MM.1S (cell line): ENCODE results near the gene MTHFD1.

Source experiments
- DNase-seq: peaks from one replicate; pipeline ENCODE4 v3.0.0-alpha.2; 2015
- H2AFZ ChIP-seq: fragments of 300-600 bp; sonication (generic); 2 replicates; pipeline ENCODE4 v1.6.0; 2016; ENCODE audit warnings: antibody characterized with exemption, low read length
- H3F3A ChIP-seq: fragments of 300-600 bp; sonication (generic); 2 replicates; pipeline ENCODE4 v1.6.1; 2016; ENCODE audit warnings: mild to moderate bottlenecking, antibody characterized with exemption, low read length, moderate library complexity, mixed read lengths; ENCODE audit not compliant: insufficient read depth
- H3K27ac ChIP-seq: fragments of 300-600 bp; sonication (generic); 2 replicates; pipeline ENCODE4 v1.5.1; 2016; ENCODE audit warnings: mild to moderate bottlenecking, low read length
- H3K27me3 ChIP-seq: fragments of 300-600 bp; sonication (generic); replicated peaks from 2 replicates; pipeline ENCODE4 v1.6.0; 2016; ENCODE audit warnings: low read length; ENCODE audit not compliant: insufficient read depth
- H3K36me3 ChIP-seq: fragments of 300-600 bp; sonication (generic); replicated peaks from 2 replicates; pipeline ENCODE4 v1.6.1; 2016; ENCODE audit warnings: mild to moderate bottlenecking, low read length, mixed read lengths; ENCODE audit not compliant: insufficient read depth
- H3K4me1 ChIP-seq: fragments of 300-600 bp; sonication (generic); 2 replicates; pipeline ENCODE4 v1.6.1; 2016; ENCODE audit warnings: low read length, mixed read lengths
- H3K4me2 ChIP-seq: fragments of 300-600 bp; sonication (generic); 2 replicates; pipeline ENCODE4 v1.6.0; 2016; ENCODE audit warnings: low read depth, low read length
- H3K4me3 ChIP-seq: fragments of 300-600 bp; sonication (generic); 2 replicates; pipeline ENCODE4 v1.5.1; 2016; ENCODE audit warnings: low read length, mixed read lengths
- H3K79me2 ChIP-seq: fragments of 300-600 bp; sonication (generic); 2 replicates; pipeline ENCODE4 v1.6.1; 2016; ENCODE audit warnings: mixed run types, low read length, mixed read lengths
- H3K9ac ChIP-seq: fragments of 300-600 bp; sonication (generic); 2 replicates; pipeline ENCODE4 v1.6.1; 2016; ENCODE audit warnings: low read length, mixed read lengths
- H3K9me2 ChIP-seq: fragments of 300-600 bp; sonication (generic); replicated peaks from 2 replicates; pipeline ENCODE4 v1.6.1; 2016; ENCODE audit warnings: mild to moderate bottlenecking, low read length, mixed read lengths; ENCODE audit not compliant: insufficient read depth
- H3K9me3 ChIP-seq: fragments of 300-600 bp; sonication (generic); replicated peaks from 2 replicates; pipeline ENCODE4 v1.6.1; 2016; ENCODE audit warnings: mild to moderate bottlenecking, low read length, mixed read lengths; ENCODE audit not compliant: insufficient read depth
- H4K20me1 ChIP-seq: fragments of 300-600 bp; sonication (generic); 2 replicates; pipeline ENCODE4 v1.6.1; 2016; ENCODE audit warnings: mild to moderate bottlenecking, low read length, moderate library complexity, mixed read lengths; ENCODE audit not compliant: insufficient read depth
- CTCF ChIP-seq: fragments of 300-600 bp; sonication (generic); IDR thresholded peaks from 2 replicates; pipeline ENCODE4 v1.5.1; 2016; ENCODE audit warnings: antibody characterized with exemption, low read length, mixed read lengths
- EZH2 ChIP-seq: fragments of 300-600 bp; sonication (generic); optimal IDR thresholded peaks from 2 replicates; pipeline ENCODE3; 2017; ENCODE audit warnings: low read depth, mild to moderate bottlenecking, antibody characterized with exemption, low read length, mixed read lengths
- EZH2phosphoT487 ChIP-seq: fragments of 300-600 bp; sonication (generic); IDR thresholded peaks from 2 replicates; pipeline ENCODE4 v1.6.1; 2018; ENCODE audit warnings: antibody characterized with exemption, low read length

The MTHFD1 gene

GRCh38 chr14:64503434-64504309 lies 115.5 kb downstream of the MTHFD1 start, which contains the start of gene ZBTB25:
TSS of gene ZBTB25 (minus strand) at chr14:64503838. CDS start at chr14:64490533, 13,305 bp downstream.
- Histone ChIP-seq H3F3A (peaks cover 38% of the 10 kb centered on the region), H2AFZ (peak within 1 kb of the TSS; percentile 53), H3K9me2 (no peaks in the 10 kb centered on the region), H3K4me3 (peak within 1 kb of the TSS; percentile 86), H3K79me2 (peaks cover 75% of the 10 kb centered on the region), H3K9ac (peak within 1 kb of the TSS; percentile 99), H3K4me1 (peaks cover 3% of the 10 kb centered on the region), H3K27me3 (no peaks in the 10 kb centered on the region), H3K36me3 (no peaks in the 10 kb centered on the region), H4K20me1 (no peaks in the 10 kb centered on the region), H3K27ac (peak within 1 kb of the TSS; percentile 100), H3K4me2 (peak within 1 kb of the TSS; percentile 89), H3K9me3 (no peaks in the 10 kb centered on the region)
- DNase-seq, result peak; percentile 87
- TF ChIP-seq EZH2phosphoT487, result no peak
- TF ChIP-seq EZH2, result no peak
- TF ChIP-seq CTCF, result no peak

- peak within 1 kb of the TSS; percentile 78 for H3K4me3 ChIP-seq
- H3F3A ChIP-seq, result peaks cover 38% of the 10 kb centered on the region
- TF ChIP-seq CTCF (no peak), EZH2phosphoT487 (no peak), EZH2 (no peak)
- no peak within 1 kb of the TSS for H2AFZ ChIP-seq
- peak within 1 kb of the TSS; percentile 74 for H3K4me2 ChIP-seq
- peak within 1 kb of the TSS; percentile 100 for H3K27ac ChIP-seq
- peak within 1 kb of the TSS; percentile 99 for H3K9ac ChIP-seq
- H3K4me1 ChIP-seq, result peaks cover 7% of the 10 kb centered on the region
- no peaks in the 10 kb centered on the region for H3K36me3 ChIP-seq
- H3K9me3 ChIP-seq, result no peaks in the 10 kb centered on the region
- H3K79me2 ChIP-seq, result peaks cover 82% of the 10 kb centered on the region
- DNase-seq, result peak; percentile 62
- H4K20me1 ChIP-seq, result no peaks in the 10 kb centered on the region
- no peaks in the 10 kb centered on the region for H3K9me2 ChIP-seq
- no peaks in the 10 kb centered on the region for H3K27me3 ChIP-seq
Measured at GRCh38 chr14:64504310-64504896, 116.2 kb downstream of the MTHFD1 start, which contains the start of gene ZBTB1. TSS of gene ZBTB1 (plus strand) at chr14:64504770. CDS start at chr14:64521505, 16,735 bp downstream.

GRCh38 chr14:64504897-64505794 lies 117.0 kb downstream of the MTHFD1 start:
- TF ChIP-seq CTCF (no peak), EZH2phosphoT487 (no peak), EZH2 (no peak)
- peak; percentile 81 for DNase-seq
- H3K4me2 ChIP-seq, result peak overlapping the region; percentile 74
- H3K9me2 ChIP-seq, result no peaks in the 10 kb centered on the region
- H3K4me1 ChIP-seq, result peaks cover 8% of the 10 kb centered on the region
- no peaks in the 10 kb centered on the region for H3K36me3 ChIP-seq
- peaks cover 81% of the 10 kb centered on the region for H3K79me2 ChIP-seq
- no peaks in the 10 kb centered on the region for H4K20me1 ChIP-seq
- H3K27me3 ChIP-seq, result no peaks in the 10 kb centered on the region
- no peaks in the 10 kb centered on the region for H3K9me3 ChIP-seq
- H3K9ac ChIP-seq, result peak overlapping the region; percentile 99
- peak overlapping the region; percentile 78 for H3K4me3 ChIP-seq
- peaks cover 38% of the 10 kb centered on the region for H3F3A ChIP-seq
- peak overlapping the region; percentile 100 for H3K27ac ChIP-seq
- no peak overlapping the region for H2AFZ ChIP-seq
